Measurements from ENCODE around the gene GDPD5. TPM values are rescaled to one million over a fixed set of nuclear protein-coding genes. Genes with fewer than 3 reads are reported as not detected.

Gene GDPD5
- total and polyA plus RNA-seq, 4 experiments from 2014 or later: 11.0 to 160 (median 85.7) TPM

- Mint-ChIP-seq H3K36me3 (peaks cover 19 to 24% of the 10 kb centered on the region in 2 donors), H3K27me3 (peaks cover 8 to 26% of the 10 kb centered on the region in 2 donors), H3K9me3 (peaks cover 0 to 5% (median 0%) of the 10 kb centered on the region in 8 donors), H3K4me1 (peaks cover 13 to 40% (median 21%) of the 10 kb centered on the region in 4 donors), H3K27ac (peak within 1 kb of the TSS in 2 of 7 donors; percentile 1 to 70), H3K4me3 (peak within 1 kb of the TSS in 1 of 8 donors; percentile 49)
- no peaks in the 10 kb centered on the region for H3K9me3 ChIP-seq (ENCODE audit: control insufficient read depth in 1 of 2, low read length in 2 of 2)
- H3K4me3 ChIP-seq (ENCODE audit: low read length in 2 of 2): no peak within 1 kb of the TSS
- intact Hi-C loops (cut with micrococcal nuclease): no loop called here
- peaks cover 25% of the 10 kb centered on the region for H3K4me1 ChIP-seq (ENCODE audit: insufficient read depth, low read length)
- peaks cover 6% of the 10 kb centered on the region for H3K27me3 ChIP-seq (ENCODE audit: insufficient read depth, low read length)
- DNase-seq: no peak
- ChIA-PET CTCF (ENCODE audit: partially characterized antibody) (interaction anchor here (1.6 kb wide), 1 partner anchor 13 kb away, joined by 6 read pairs; no protein-coding TSS in a partner anchor), POLR2A (ENCODE audit: partially characterized antibody) (no interaction called here)
- no peaks in the 10 kb centered on the region for H3K36me3 ChIP-seq (ENCODE audit: insufficient read depth, low read length)
- no peak within 1 kb of the TSS for H3K27ac ChIP-seq (ENCODE audit: low read depth, low read length)
Observed at GRCh38 chr11:75432911-75433321, 92.8 kb downstream of the GDPD5 start, which contains the start of gene KLHL35. Gene KLHL35, minus strand, starts transcription at chr11:75433203. Its CDS starts 2,574 bp downstream, at chr11:75430629.

GRCh38 chr11:75431533-75432525 is 93.9 kb downstream of the GDPD5 start:
- ChIA-PET POLR2A (ENCODE audit: partially characterized antibody) (interaction anchor here (4.2 kb wide), 1 partner anchor 30 kb away, joined by 39 read pairs; the partner anchor contains the start of gene RPS3), CTCF (ENCODE audit: partially characterized antibody) (interaction anchor here (1.3 to 1.8 kb wide), 3 partner anchors 14 to 100 kb away, joined by 3 to 6 read pairs (median 5); no protein-coding TSS in a partner anchor)
- Mint-ChIP-seq H3K36me3 (peaks cover 14 to 22% of the 10 kb centered on the region in 2 donors), H3K4me1 (peaks cover 13 to 43% (median 22%) of the 10 kb centered on the region in 4 donors), H3K27ac (peak overlapping the region in 2 of 7 donors; percentile 29 to 78), H3K9me3 (peaks cover 0 to 5% (median 0%) of the 10 kb centered on the region in 8 donors), H3K4me3 (peak overlapping the region in 4 of 8 donors; percentile 60 to 88 (median 85)), H3K27me3 (peaks cover 8 to 26% of the 10 kb centered on the region in 2 donors)
- DNase-seq: no peak
- Histone ChIP-seq H3K27ac (ENCODE audit: low read depth, low read length) (no peak overlapping the region), H3K4me3 (ENCODE audit: low read length in 2 of 2) (no peak overlapping the region), H3K9me3 (ENCODE audit: control insufficient read depth in 1 of 2, low read length in 2 of 2) (no peaks in the 10 kb centered on the region), H3K27me3 (ENCODE audit: insufficient read depth, low read length) (peaks cover 6% of the 10 kb centered on the region), H3K4me1 (ENCODE audit: insufficient read depth, low read length) (peaks cover 25% of the 10 kb centered on the region), H3K36me3 (ENCODE audit: insufficient read depth, low read length) (no peaks in the 10 kb centered on the region)
- intact Hi-C loops (cut with micrococcal nuclease): no loop called here

GRCh38 chr11:75430714-75431532 is 94.8 kb downstream of the GDPD5 start:
- Mint-ChIP-seq H3K9me3 (peaks cover 0 to 5% (median 0%) of the 10 kb centered on the region in 8 donors), H3K4me3 (peak overlapping the region; percentile 81 to 97 (median 86)), H3K27me3 (peaks cover 8 to 26% of the 10 kb centered on the region in 2 donors), H3K27ac (peak overlapping the region; percentile 47 to 96 (median 80)), H3K36me3 (peaks cover 7 to 15% of the 10 kb centered on the region in 2 donors), H3K4me1 (peaks cover 13 to 43% (median 22%) of the 10 kb centered on the region in 4 donors)
- Histone ChIP-seq H3K27me3 (ENCODE audit: insufficient read depth, low read length) (peaks cover 6% of the 10 kb centered on the region), H3K4me1 (ENCODE audit: insufficient read depth, low read length) (peaks cover 25% of the 10 kb centered on the region), H3K27ac (ENCODE audit: low read depth, low read length) (no peak overlapping the region), H3K9me3 (ENCODE audit: control insufficient read depth in 1 of 2, low read length in 2 of 2) (no peaks in the 10 kb centered on the region), H3K36me3 (ENCODE audit: insufficient read depth, low read length) (no peaks in the 10 kb centered on the region), H3K4me3 (ENCODE audit: low read length in 2 of 2) (peak overlapping the region in 1 of 2 donors; percentile 54)
- POLR2A ChIA-PET (ENCODE audit: partially characterized antibody): interaction anchor here (1.0 to 4.2 kb wide), 9 partner anchors 23 to 155 kb away, joined by 3 to 39 read pairs (median 6); partner anchors contain the start of genes GDPD5, RPS3 and SERPINH1
- CTCF ChIA-PET (ENCODE audit: partially characterized antibody): interaction anchor here (0.6 to 7.7 kb wide), 6 partner anchors 15 to 102 kb away, joined by 3 to 29 read pairs (median 5); partner anchors contain the start of gene RPS3
- no peak for DNase-seq
- intact Hi-C loops (cut with micrococcal nuclease): loop anchor here (1.0 kb wide), 1 partner anchor 32 kb away; the partner anchor contains the start of gene RPS3

- H3K36me3 Mint-ChIP-seq: peaks cover 0 to 9% of the 10 kb centered on the region in 2 donors
- H3K27me3 ChIP-seq (ENCODE audit: insufficient read depth, low read length): peaks cover 6% of the 10 kb centered on the region
- DNase-seq: peak; percentile 73 to 79 (median 77)
- no peaks in the 10 kb centered on the region for H3K36me3 ChIP-seq (ENCODE audit: insufficient read depth, low read length)
- no peak overlapping the region for H3K27ac ChIP-seq (ENCODE audit: low read depth, low read length)
- H3K4me3 ChIP-seq (ENCODE audit: low read length in 2 of 2): peak overlapping the region in 1 of 2 donors; percentile 54
- peaks cover 8 to 26% of the 10 kb centered on the region in 2 donors for H3K27me3 Mint-ChIP-seq
- intact Hi-C loops (cut with micrococcal nuclease): loop anchor here (1.0 kb wide), 1 partner anchor 31 kb away; the partner anchor contains the start of gene RPS3
- CTCF ChIA-PET (ENCODE audit: partially characterized antibody): interaction anchor here (0.6 to 7.7 kb wide), 4 partner anchors 23 to 101 kb away, joined by 3 to 29 read pairs (median 4); partner anchors contain the start of gene RPS3
- H3K4me1 Mint-ChIP-seq: peaks cover 13 to 43% (median 22%) of the 10 kb centered on the region in 4 donors
- H3K27ac Mint-ChIP-seq: peak overlapping the region; percentile 47 to 96 (median 80)
- H3K9me3 ChIP-seq (ENCODE audit: control insufficient read depth in 1 of 2, low read length in 2 of 2): no peaks in the 10 kb centered on the region
- peak overlapping the region; percentile 81 to 97 (median 86) for H3K4me3 Mint-ChIP-seq
- H3K9me3 Mint-ChIP-seq: peaks cover 0 to 5% (median 0%) of the 10 kb centered on the region in 8 donors
- peaks cover 25% of the 10 kb centered on the region for H3K4me1 ChIP-seq (ENCODE audit: insufficient read depth, low read length)
- POLR2A ChIA-PET (ENCODE audit: partially characterized antibody): interaction anchor here (0.9 to 4.2 kb wide), 11 partner anchors 22 to 384 kb away, joined by 3 to 39 read pairs (median 4); partner anchors contain the start of genes GDPD5, RPS3 and SERPINH1
Observed at GRCh38 chr11:75429902-75430713, 95.6 kb downstream of the GDPD5 start.

GRCh38 chr11:75429641-75429901 is 96.2 kb downstream of the GDPD5 start:
- peak overlapping the region in 4 of 7 donors; percentile 81 to 88 (median 84) for H3K27ac Mint-ChIP-seq
- H3K36me3 ChIP-seq (ENCODE audit: insufficient read depth, low read length): no peaks in the 10 kb centered on the region
- peaks cover 0 to 5% (median 0%) of the 10 kb centered on the region in 8 donors for H3K9me3 Mint-ChIP-seq
- peaks cover 0 to 5% of the 10 kb centered on the region in 2 donors for H3K36me3 Mint-ChIP-seq
- CTCF ChIA-PET (ENCODE audit: partially characterized antibody): interaction anchor here (1.9 to 7.7 kb wide), 2 partner anchors 22 to 30 kb away, joined by 5 to 29 read pairs; partner anchors contain the start of gene RPS3
- DNase-seq: no peak
- H3K27me3 ChIP-seq (ENCODE audit: insufficient read depth, low read length): peaks cover 6% of the 10 kb centered on the region
- H3K27me3 Mint-ChIP-seq: peaks cover 8 to 26% of the 10 kb centered on the region in 2 donors
- POLR2A ChIA-PET (ENCODE audit: partially characterized antibody): interaction anchor here (0.9 to 4.2 kb wide), 11 partner anchors 22 to 385 kb away, joined by 3 to 39 read pairs (median 4); partner anchors contain the start of genes GDPD5, RPS3 and SERPINH1
- no peak overlapping the region for H3K27ac ChIP-seq (ENCODE audit: low read depth, low read length)
- no peak overlapping the region for H3K4me3 ChIP-seq (ENCODE audit: low read length in 2 of 2)
- H3K4me1 ChIP-seq (ENCODE audit: insufficient read depth, low read length): peaks cover 25% of the 10 kb centered on the region
- H3K9me3 ChIP-seq (ENCODE audit: control insufficient read depth in 1 of 2, low read length in 2 of 2): no peaks in the 10 kb centered on the region
- H3K4me3 Mint-ChIP-seq: peak overlapping the region; percentile 68 to 85 (median 80)
- H3K4me1 Mint-ChIP-seq: peaks cover 13 to 43% (median 22%) of the 10 kb centered on the region in 4 donors
- intact Hi-C loops (cut with micrococcal nuclease): no loop called here

Data from CD4-positive, alpha-beta memory T cell (primary cell).